ENCODE results near the gene PTGFRN. TPM values are rescaled to one million over a fixed set of nuclear protein-coding genes. Genes with fewer than 3 reads are reported as not detected.
"Not testable (repeated sequence)": the region's sequence is repeated elsewhere in the genome, so short reads cannot be mapped to it uniquely, and the experiment has no call there.

Gene PTGFRN
- total and polyA plus RNA-seq, 12 donors: 21.2 to 318 (median 170) TPM

- H3K4me3 ChIP-seq: no peak overlapping the region
- DNase-seq: no peak
- whole genome bisulfite sequencing, 2 donors: 69 to 76% methylated on average over 6 of the region's 6 CpGs
- peak overlapping the region in 5 of 10 donors; percentile 1 to 71 (median 62) for H3K27ac ChIP-seq
- H3K9me3 ChIP-seq: peaks cover 0 to 10% (median 0%) of the 10 kb centered on the region in 11 donors
- H3K27me3 ChIP-seq: no peaks in the 10 kb centered on the region
- intact Hi-C loops (cut with DNase I): no loop called here
- peaks cover 0 to 47% (median 13%) of the 10 kb centered on the region in 9 donors for H3K36me3 ChIP-seq
- TF ChIP-seq, protein P1, sequence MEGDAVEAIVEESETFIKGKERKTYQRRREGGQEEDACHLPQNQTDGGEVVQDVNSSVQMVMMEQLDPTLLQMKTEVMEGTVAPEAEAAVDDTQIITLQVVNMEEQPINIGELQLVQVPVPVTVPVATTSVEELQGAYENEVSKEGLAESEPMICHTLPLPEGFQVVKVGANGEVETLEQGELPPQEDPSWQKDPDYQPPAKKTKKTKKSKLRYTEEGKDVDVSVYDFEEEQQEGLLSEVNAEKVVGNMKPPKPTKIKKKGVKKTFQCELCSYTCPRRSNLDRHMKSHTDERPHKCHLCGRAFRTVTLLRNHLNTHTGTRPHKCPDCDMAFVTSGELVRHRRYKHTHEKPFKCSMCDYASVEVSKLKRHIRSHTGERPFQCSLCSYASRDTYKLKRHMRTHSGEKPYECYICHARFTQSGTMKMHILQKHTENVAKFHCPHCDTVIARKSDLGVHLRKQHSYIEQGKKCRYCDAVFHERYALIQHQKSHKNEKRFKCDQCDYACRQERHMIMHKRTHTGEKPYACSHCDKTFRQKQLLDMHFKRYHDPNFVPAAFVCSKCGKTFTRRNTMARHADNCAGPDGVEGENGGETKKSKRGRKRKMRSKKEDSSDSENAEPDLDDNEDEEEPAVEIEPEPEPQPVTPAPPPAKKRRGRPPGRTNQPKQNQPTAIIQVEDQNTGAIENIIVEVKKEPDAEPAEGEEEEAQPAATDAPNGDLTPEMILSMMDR (IDR thresholded peaks at IDR 0.05): no peak
- peaks cover 0 to 31% (median 22%) of the 10 kb centered on the region in 9 donors for H3K4me1 ChIP-seq
- ATAC-seq: peak in 7 of 8 donors; percentile 67 to 84 (median 76)
These were observed 62.4 kb downstream of the PTGFRN start for GRCh38 chr1:116971965-116972673.

DNA sequence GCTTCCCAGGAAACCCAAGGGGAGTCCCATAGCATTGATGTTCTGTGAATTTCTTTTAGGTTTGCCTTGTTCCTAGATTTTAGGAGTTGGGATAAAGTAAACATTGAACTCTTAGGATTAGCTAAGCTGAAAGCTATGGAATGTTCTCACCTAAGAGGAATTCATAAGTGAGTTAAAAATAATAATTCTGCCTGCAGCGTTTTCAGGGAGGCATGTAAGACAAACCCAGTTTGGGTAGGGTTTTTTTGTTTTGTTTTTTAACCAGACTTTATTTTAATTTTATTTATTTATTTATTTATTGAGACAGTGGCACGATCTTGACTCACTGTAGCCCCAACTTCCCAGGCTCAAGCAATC lies 62.9 kb downstream of the PTGFRN start:
- Histone ChIP-seq H3K27ac (peak overlapping the region in 5 of 10 donors; percentile 40 to 71 (median 62)), H3K9me3 (peaks cover 0 to 10% (median 0%) of the 10 kb centered on the region in 11 donors), H3K27me3 (no peaks in the 10 kb centered on the region), H3K4me1 (peaks cover 0 to 31% (median 21%) of the 10 kb centered on the region in 9 donors), H3K36me3 (peaks cover 0 to 42% (median 13%) of the 10 kb centered on the region in 9 donors), H3K4me3 (no peak overlapping the region)
- intact Hi-C loops (cut with DNase I): no loop called here
- DNase-seq: no peak
- TF ChIP-seq, protein P1 (IDR thresholded peaks at IDR 0.05): no peak
- WGBS, 2 donors: 54 to 57% methylated on average over 2 of the region's 2 CpGs
- peak in 4 of 8 donors; percentile 17 to 42 (median 30) for ATAC-seq

DNA sequence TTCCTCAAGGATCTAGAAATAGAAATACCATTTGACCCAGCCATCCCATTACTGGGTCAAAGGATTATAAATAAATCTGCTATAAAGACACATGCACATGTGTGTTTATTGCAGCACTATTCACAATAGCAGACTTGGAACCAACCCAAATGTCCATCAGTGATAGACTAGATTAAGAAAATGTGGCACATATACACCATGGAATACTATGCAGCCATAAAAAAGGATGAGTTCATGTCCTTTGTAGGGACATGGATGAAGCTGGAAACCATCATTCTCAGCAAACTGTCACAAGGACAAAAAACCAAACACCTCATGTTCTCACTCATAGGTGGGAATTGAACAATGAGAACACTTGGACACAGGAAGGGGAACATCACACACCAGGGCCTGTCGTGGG lies 70.6 kb downstream of the PTGFRN start:
- H3K9me3 ChIP-seq, H3K4me3 ChIP-seq, DNase-seq, ATAC-seq, H3K27me3 ChIP-seq, H3K27ac ChIP-seq: not testable (repeated sequence)
- intact Hi-C loops (cut with DNase I): loop anchor here in 4 of 10 donors (10.0 kb wide), 2 partner anchors 64 to 66 kb away; no protein-coding TSS in a partner anchor
- WGBS, 2 donors: 95 to 96% methylated on average over 1 of the region's 1 CpG
- Histone ChIP-seq H3K36me3 (peaks cover 0 to 28% (median 2%) of the 10 kb centered on the region in 9 donors), H3K4me1 (peaks cover 0 to 31% (median 17%) of the 10 kb centered on the region in 9 donors)

DNA sequence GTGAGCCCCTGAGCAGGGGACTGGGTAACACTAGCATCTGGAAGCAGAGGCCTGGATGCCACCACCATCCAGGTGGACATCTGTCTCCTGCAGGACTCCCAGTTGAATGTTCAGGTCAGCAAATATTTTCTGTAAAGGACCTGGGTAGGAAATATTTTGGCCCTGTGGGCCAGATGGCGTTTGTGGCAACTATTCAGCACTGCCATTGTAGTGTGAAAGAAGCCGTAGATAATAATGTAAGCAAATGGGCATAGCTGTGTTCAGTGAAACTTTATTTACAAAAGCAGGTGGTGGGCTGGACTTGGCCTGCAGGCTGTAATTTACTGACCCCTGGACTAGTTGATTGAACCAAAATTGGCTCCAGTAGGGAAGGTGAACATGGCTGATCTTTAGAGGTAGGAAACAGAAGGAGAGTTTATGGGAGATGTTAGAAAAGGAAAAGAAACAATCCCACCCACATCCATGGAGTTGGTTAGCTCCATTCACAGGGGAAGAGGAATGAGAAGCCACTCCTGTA lies 71.9 kb downstream of the PTGFRN start:
- no peaks in the 10 kb centered on the region for H3K27me3 ChIP-seq
- no peak overlapping the region for H3K4me3 ChIP-seq
- 86 to 99% methylated on average over 2 of the region's 2 CpGs for WGBS, 2 donors
- peaks cover 0 to 33% (median 17%) of the 10 kb centered on the region in 9 donors for H3K4me1 ChIP-seq
- H3K9me3 ChIP-seq: no peaks in the 10 kb centered on the region
- DNase-seq (no peak), ATAC-seq (no peak)
- TF ChIP-seq, protein P1 (IDR thresholded peaks at IDR 0.05): no peak
- peak overlapping the region in 1 of 10 donors; percentile 81 for H3K27ac ChIP-seq
- intact Hi-C loops (cut with DNase I): loop anchor here in 4 of 10 donors (10.0 kb wide), 2 partner anchors 63 to 67 kb away; no protein-coding TSS in a partner anchor
- H3K36me3 ChIP-seq: peaks cover 0 to 23% (median 0%) of the 10 kb centered on the region in 9 donors
